IMR-90 (cell line): Measurements from ENCODE around the gene R3HDM4. TPM values are rescaled to one million over a fixed set of nuclear protein-coding genes. Genes with fewer than 3 reads are reported as not detected.

Source experiments
- ATAC-seq: fragments of 200-7000 bp; cut with Tn5 transposase; 2 replicates; pipeline ENCODE4 v1.9.1; 2020; ENCODE audit warnings: low read depth, mild to moderate bottlenecking, moderate library complexity
- BruUV-seq: library from RNA; stranded (reverse); fragments of 400-500 nt; replicated peaks from 2 replicates; lab custom pipeline; 2021; lab: Mats Ljungman, UMichigan
- CTCF ChIA-PET: fragments of 300-600 bp; formaldehyde crosslinking; extraction: SDS; loops from one replicate; lab custom pipeline; 2021; ENCODE audit warnings: antibody characterized with exemption; lab: Yijun Ruan, JAX
- POLR2A ChIA-PET: fragments of 300-600 bp; sonication (Branson Sonifier 250); formaldehyde crosslinking; loops from one replicate; lab custom pipeline; 2022; ENCODE audit warnings: antibody characterized with exemption; ENCODE audit not compliant: unreplicated experiment; lab: Charles Lee
- DNase-seq: peaks from one replicate; pipeline ENCODE4 v3.0.0; 2013
- H2AFZ ChIP-seq: replicated peaks from 2 replicates; pipeline ENCODE3; 2013; ENCODE audit warnings: low read length, mild to moderate bottlenecking; ENCODE audit not compliant: poor library complexity
- H2AK5ac ChIP-seq: 2 replicates; pipeline ENCODE4 v1.6.1; 2013; ENCODE audit warnings: low read depth, low read length, inconsistent platforms
- H2AK9ac ChIP-seq: replicated peaks from 2 replicates; pipeline ENCODE3; 2013; ENCODE audit warnings: mild to moderate bottlenecking, low read depth, low read length, moderate library complexity; ENCODE audit not compliant: poor library complexity
- H2BK120ac ChIP-seq: 2 replicates; pipeline ENCODE4 v1.6.1; 2013; ENCODE audit warnings: low read depth, low read length, inconsistent platforms
- H2BK15ac ChIP-seq: 3 replicates; pipeline ENCODE4 v1.6.1; 2013; ENCODE audit warnings: low read depth, low read length, inconsistent platforms
- H2BK20ac ChIP-seq: 2 replicates; pipeline ENCODE4 v1.6.1; 2013; ENCODE audit warnings: low read depth, mild to moderate bottlenecking, inconsistent platforms, low read length, moderate library complexity
- H2BK5ac ChIP-seq: 2 replicates; pipeline ENCODE4 v1.6.1; 2013; ENCODE audit warnings: mild to moderate bottlenecking, low read depth, low read length, inconsistent platforms; ENCODE audit not compliant: poor library complexity, severe bottlenecking
- H3K14ac ChIP-seq: replicated peaks from 2 replicates; pipeline ENCODE4 v1.6.1; 2013; ENCODE audit warnings: low read depth, low read length, inconsistent platforms
- H3K18ac ChIP-seq: 2 replicates; pipeline ENCODE4 v1.6.1; 2013; ENCODE audit warnings: low read depth, low read length, control low read depth
- H3K23ac ChIP-seq: 2 replicates; pipeline ENCODE4 v1.6.1; 2013; ENCODE audit warnings: low read depth, low read length, inconsistent platforms
- H3K27ac ChIP-seq: 2 replicates; pipeline ENCODE4 v1.5.1; 2013; ENCODE audit warnings: mild to moderate bottlenecking, control low read depth, low read length; ENCODE audit not compliant: insufficient read depth
- H3K27me3 ChIP-seq: 2 replicates; pipeline ENCODE4 v1.6.1; 2013; ENCODE audit warnings: low read length; ENCODE audit not compliant: control insufficient read depth, insufficient read depth
- H3K36me3 ChIP-seq: 2 replicates; pipeline ENCODE4 v1.6.1; 2013; ENCODE audit warnings: low read length, mixed read lengths; ENCODE audit not compliant: control insufficient read depth, insufficient read depth
- H3K4ac ChIP-seq: 2 replicates; pipeline ENCODE4 v1.6.1; 2013; ENCODE audit warnings: low read depth, low read length, inconsistent platforms
- H3K4me1 ChIP-seq: 2 replicates; pipeline ENCODE4 v1.6.1; 2013; ENCODE audit warnings: low read length, mixed read lengths; ENCODE audit not compliant: control insufficient read depth, insufficient read depth
- H3K4me2 ChIP-seq: 2 replicates; pipeline ENCODE4 v1.6.1; 2013; ENCODE audit warnings: low read depth, mild to moderate bottlenecking, control low read depth, low read length, moderate library complexity
- H3K4me3 ChIP-seq: 2 replicates; pipeline ENCODE4 v1.5.1; 2013; ENCODE audit warnings: low read depth, mild to moderate bottlenecking, control low read depth, low read length, moderate library complexity; ENCODE audit not compliant: insufficient read depth
- H3K56ac ChIP-seq: 2 replicates; pipeline ENCODE4 v1.6.1; 2013; ENCODE audit warnings: low read length, inconsistent platforms; ENCODE audit not compliant: insufficient read depth; ENCODE audit errors: extremely low read depth
- H3K79me1 ChIP-seq, 2 experiments: 2 replicates each; pipeline ENCODE4 v1.6.1; 2013; ENCODE audit warnings: low read length in 2 of 2, inconsistent platforms in 1 of 2, low read depth in 1 of 2
- H3K9ac ChIP-seq: 2 replicates; pipeline ENCODE4 v1.6.1; 2013; ENCODE audit warnings: low read depth, low read length, control low read depth
- H3K9me1 ChIP-seq: 2 replicates; pipeline ENCODE4 v1.6.1; 2013; ENCODE audit warnings: low read length, inconsistent platforms; ENCODE audit not compliant: insufficient read depth
- H3K9me3 ChIP-seq: 2 replicates; pipeline ENCODE4 v1.6.1; 2013; ENCODE audit warnings: low read length; ENCODE audit not compliant: control insufficient read depth, insufficient read depth
- H4K20me1 ChIP-seq: 2 replicates; pipeline ENCODE4 v1.6.1; 2013; ENCODE audit warnings: low read length, inconsistent platforms; ENCODE audit not compliant: insufficient read depth
- H4K5ac ChIP-seq: 2 replicates; pipeline ENCODE4 v1.6.1; 2013; ENCODE audit warnings: mild to moderate bottlenecking, low read depth, low read length, control low read depth
- H4K8ac ChIP-seq, 2 experiments: 2 replicates each; pipeline ENCODE4 v1.6.1; 2013; ENCODE audit warnings: low read depth in 2 of 2, low read length in 2 of 2, control low read depth in 1 of 2, inconsistent platforms in 1 of 2
- H4K91ac ChIP-seq: 2 replicates; pipeline ENCODE4 v1.6.1; 2013; ENCODE audit warnings: low read depth, low read length, inconsistent platforms; ENCODE audit not compliant: insufficient read depth
- BHLHE40 ChIP-seq: fragments of 150-350 bp; IDR thresholded peaks from 2 replicates; pipeline ENCODE4 v1.6.1; 2016; ENCODE audit warnings: mild to moderate bottlenecking, low read depth, low read length
- CEBPB ChIP-seq: IDR thresholded peaks from 2 replicates; pipeline ENCODE4 v1.6.1; 2012; ENCODE audit warnings: low read depth, low read length, improper control_type of control experiment
- CHD1 ChIP-seq: IDR thresholded peaks from 2 replicates; pipeline ENCODE4 v1.6.1; 2012; ENCODE audit warnings: low read depth, low read length, improper control_type of control experiment
- FOS ChIP-seq: fragments of 150-350 bp; IDR thresholded peaks from 2 replicates; pipeline ENCODE4 v1.6.1; 2016; ENCODE audit warnings: low read depth, low read length
- MAFK ChIP-seq: IDR thresholded peaks from 2 replicates; pipeline ENCODE4 v1.6.1; 2012; ENCODE audit warnings: low read depth, low read length, improper control_type of control experiment
- MAZ ChIP-seq: IDR thresholded peaks from 2 replicates; pipeline ENCODE4 v1.6.1; 2012; ENCODE audit warnings: low read depth, mild to moderate bottlenecking, low read length, improper control_type of control experiment, moderate library complexity, borderline replicate concordance
- NFE2L2 ChIP-seq: fragments of 150-350 bp; IDR thresholded peaks from 2 replicates; pipeline ENCODE4 v1.6.1; 2016; ENCODE audit warnings: low read depth, mild to moderate bottlenecking, low read length
- POLR2A ChIP-seq: IDR thresholded peaks from 2 replicates; pipeline ENCODE4 v1.6.1; 2012; ENCODE audit warnings: mild to moderate bottlenecking, low read depth, low read length
- RAD21 ChIP-seq: IDR thresholded peaks from 2 replicates; pipeline ENCODE4 v1.6.1; 2012; ENCODE audit warnings: low read length, improper control_type of control experiment
- RCOR1 ChIP-seq: IDR thresholded peaks from 2 replicates; pipeline ENCODE4 v1.6.1; 2012; ENCODE audit warnings: mild to moderate bottlenecking, low read length, improper control_type of control experiment; ENCODE audit not compliant: insufficient replicate concordance
- RFX5 ChIP-seq: IDR thresholded peaks from 2 replicates; pipeline ENCODE4 v1.8.0; 2012; ENCODE audit warnings: low read depth, mild to moderate bottlenecking, low read length, moderate library complexity
- SMC3 ChIP-seq: fragments of 150-350 bp; IDR thresholded peaks from 2 replicates; pipeline ENCODE4 v1.6.1; 2016; ENCODE audit warnings: low read depth, mild to moderate bottlenecking, antibody characterized with exemption, low read length, moderate library complexity
- whole genome bisulfite sequencing, 2 experiments: methylation state at CpG; one replicate each; pipeline versions ENCODE4 v1.1.5 to v1.1.7; 2013; ENCODE audit warnings: missing lambda C conversion rate in 2 of 2; ENCODE audit not compliant: insufficient read length in 1 of 2; ENCODE audit errors: extremely low coverage in 2 of 2; 5-methylcytosine and 5-hydroxymethylcytosine counted together
- dilution Hi-C: fragments of 300-500 bp; cut with HindIII; formaldehyde crosslinking; loops from one replicate; pipeline ENCODE4 v1.14.3; 2018; ENCODE audit warnings: low sequenced_read_pairs; ENCODE audit not compliant: unreplicated experiment
- in situ Hi-C: fragments of 300-500 bp; cut with MboI; formaldehyde crosslinking; loops from 3 replicates; pipeline ENCODE4 v1.14.3; 2019; ENCODE audit warnings: low sequenced_read_pairs, inconsistent platforms, mixed read lengths
- intact Hi-C: fragments of 100-400 bp; cut with micrococcal nuclease; formaldehyde crosslinking; loops from 2 replicates; pipeline ENCODE4 v1.10.0; 2022
- polyA plus RNA-seq, 3 experiments: library from polyadenylated mRNA; depleted of rRNA; stranded (reverse); fragments of >200 nt; gene quantifications; 2 replicates each; pipeline ENCODE4 v1.2.3, GENCODE V29; 2012; ENCODE audit warnings: low replicate concordance in 1 of 3
- total RNA-seq: library from RNA; depleted of rRNA; stranded (reverse); fragments of >200 nt; gene quantifications from 2 replicates; pipeline ENCODE4 v1.2.3, GENCODE V29; 2012
- TF ChIP-seq, protein P1 (sequence below): fragments of 150-350 bp; IDR thresholded peaks from 2 replicates; pipeline ENCODE4 v1.6.1; 2017; ENCODE audit warnings: mild to moderate bottlenecking, antibody characterized with exemption, low read length, low read depth
- TF ChIP-seq, protein P2 (sequence below): conservative IDR thresholded peaks from 2 replicates; pipeline ENCODE4 v1.5.1; 2012; ENCODE audit warnings: mild to moderate bottlenecking, low read depth, low read length, improper control_type of control experiment

R3HDM4 gene
- total and polyA plus RNA-seq, 2 of the 4 experiments (the other 2 are of a cell fraction) = 9.0 to 51.5 TPM

DNA sequence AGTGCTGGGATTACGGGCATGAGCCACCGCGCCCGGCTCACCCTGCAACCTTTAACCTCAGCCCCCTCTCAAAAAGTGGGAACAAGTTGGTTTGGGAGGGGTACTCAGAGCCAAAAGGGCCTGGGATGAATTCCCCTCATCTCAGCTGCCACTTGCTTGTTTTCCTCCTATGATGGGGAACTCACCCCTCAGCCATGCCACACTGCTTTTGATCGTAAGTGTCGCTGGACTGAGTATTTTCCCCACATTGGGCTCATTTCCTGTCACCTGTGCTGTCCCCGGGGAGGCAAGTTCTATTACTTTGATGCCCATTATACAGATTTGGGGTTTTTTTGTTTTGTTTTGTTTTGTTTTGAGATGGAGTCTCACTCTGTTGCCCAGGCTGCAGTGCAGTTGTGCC, 6.5 kb downstream of the R3HDM4 start:
- CTCF ChIA-PET = no interaction called here

More for the DNA sequence above, 6.5 kb downstream of the R3HDM4 start:
- no peak overlapping the region for H3K4me2 ChIP-seq
- H2BK20ac ChIP-seq = no peak overlapping the region
- H3K56ac ChIP-seq = no peak overlapping the region
- BruUV-seq = no TSS peak
- H3K18ac ChIP-seq = no peak overlapping the region
- H3K4me1 ChIP-seq = peaks cover 5% of the 10 kb centered on the region; the same call in 1 of the 2 replicates
- H3K4me3 ChIP-seq = no peak overlapping the region
- H2BK5ac ChIP-seq = no peak overlapping the region
- H4K8ac ChIP-seq = no peak overlapping the region
- H4K5ac ChIP-seq = no peak overlapping the region
- no peak overlapping the region for H2AK5ac ChIP-seq
- H3K79me1 ChIP-seq = peaks cover 14 to 82% of the 10 kb centered on the region in 2 experiments
- POLR2A ChIA-PET = no interaction called here
- no peak overlapping the region for H4K91ac ChIP-seq
- peaks cover 10% of the 10 kb centered on the region for H3K36me3 ChIP-seq
- intact Hi-C loops (no loop called here), in situ Hi-C loops (no loop called here), dilution Hi-C loops (no loop called here)
- DNase-seq (no peak), ATAC-seq (no peak)
- no peak overlapping the region for H2AFZ ChIP-seq
- no peak overlapping the region for H3K14ac ChIP-seq
- H3K27me3 ChIP-seq = no peaks in the 10 kb centered on the region
- H2BK120ac ChIP-seq = no peak overlapping the region
- no peak overlapping the region for H3K9ac ChIP-seq
- no peak overlapping the region for H2BK15ac ChIP-seq
- WGBS, 2 experiments = no CpG with 5 or more reads among the region's 7 CpGs
- H3K23ac ChIP-seq = no peak overlapping the region
- TF ChIP-seq, protein P1, sequence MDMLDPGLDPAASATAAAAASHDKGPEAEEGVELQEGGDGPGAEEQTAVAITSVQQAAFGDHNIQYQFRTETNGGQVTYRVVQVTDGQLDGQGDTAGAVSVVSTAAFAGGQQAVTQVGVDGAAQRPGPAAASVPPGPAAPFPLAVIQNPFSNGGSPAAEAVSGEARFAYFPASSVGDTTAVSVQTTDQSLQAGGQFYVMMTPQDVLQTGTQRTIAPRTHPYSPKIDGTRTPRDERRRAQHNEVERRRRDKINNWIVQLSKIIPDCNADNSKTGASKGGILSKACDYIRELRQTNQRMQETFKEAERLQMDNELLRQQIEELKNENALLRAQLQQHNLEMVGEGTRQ = no peak
- TF ChIP-seq MAFK (no peak), MAZ (no peak), FOS (no peak), NFE2L2 (no peak), SMC3 (no peak), RCOR1 (no peak), BHLHE40 (no peak), CEBPB (no peak), RAD21 (no peak), POLR2A (no peak), RFX5 (no peak), CHD1 (no peak)
- TF ChIP-seq, protein P2, sequence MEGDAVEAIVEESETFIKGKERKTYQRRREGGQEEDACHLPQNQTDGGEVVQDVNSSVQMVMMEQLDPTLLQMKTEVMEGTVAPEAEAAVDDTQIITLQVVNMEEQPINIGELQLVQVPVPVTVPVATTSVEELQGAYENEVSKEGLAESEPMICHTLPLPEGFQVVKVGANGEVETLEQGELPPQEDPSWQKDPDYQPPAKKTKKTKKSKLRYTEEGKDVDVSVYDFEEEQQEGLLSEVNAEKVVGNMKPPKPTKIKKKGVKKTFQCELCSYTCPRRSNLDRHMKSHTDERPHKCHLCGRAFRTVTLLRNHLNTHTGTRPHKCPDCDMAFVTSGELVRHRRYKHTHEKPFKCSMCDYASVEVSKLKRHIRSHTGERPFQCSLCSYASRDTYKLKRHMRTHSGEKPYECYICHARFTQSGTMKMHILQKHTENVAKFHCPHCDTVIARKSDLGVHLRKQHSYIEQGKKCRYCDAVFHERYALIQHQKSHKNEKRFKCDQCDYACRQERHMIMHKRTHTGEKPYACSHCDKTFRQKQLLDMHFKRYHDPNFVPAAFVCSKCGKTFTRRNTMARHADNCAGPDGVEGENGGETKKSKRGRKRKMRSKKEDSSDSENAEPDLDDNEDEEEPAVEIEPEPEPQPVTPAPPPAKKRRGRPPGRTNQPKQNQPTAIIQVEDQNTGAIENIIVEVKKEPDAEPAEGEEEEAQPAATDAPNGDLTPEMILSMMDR = no peak
- no peaks in the 10 kb centered on the region for H3K9me3 ChIP-seq
- H3K9me1 ChIP-seq = no peaks in the 10 kb centered on the region
- peaks cover 80% of the 10 kb centered on the region for H4K20me1 ChIP-seq
- H3K27ac ChIP-seq = no peak overlapping the region
- no peak overlapping the region for H2AK9ac ChIP-seq
- H3K4ac ChIP-seq = no peak overlapping the region
